HG02852 (cell line): ENCODE data around the gene SYNPR.

Experiments used
- ATAC-seq: cut with Tn5 transposase; IDR thresholded peaks from one replicate; pipeline ENCODE4 v1.9.1; 2021; ENCODE audit warnings: mild to moderate bottlenecking, moderate library complexity; ENCODE audit not compliant: unreplicated experiment

The SYNPR gene

DNA sequence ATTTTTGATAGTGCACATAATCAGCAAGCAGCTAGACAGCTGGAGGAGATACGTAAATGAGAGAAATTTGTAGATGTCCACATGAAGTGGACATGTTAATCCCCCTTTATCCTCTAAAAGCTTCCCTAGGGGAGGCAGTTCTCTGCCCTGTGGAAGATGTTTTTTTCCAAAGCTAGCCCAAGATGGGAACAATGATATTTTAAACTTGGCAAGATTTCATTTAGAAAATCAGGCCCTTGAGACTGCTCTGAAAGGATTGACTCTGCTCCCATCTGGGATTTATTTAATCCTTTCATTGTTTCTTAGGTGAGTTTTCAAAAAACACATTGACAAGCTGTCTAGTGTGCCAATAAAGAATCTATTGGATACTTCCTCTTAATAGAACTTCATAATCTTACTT lies 92.0 kb downstream of the SYNPR start:
- ATAC-seq, result no peak

DNA sequence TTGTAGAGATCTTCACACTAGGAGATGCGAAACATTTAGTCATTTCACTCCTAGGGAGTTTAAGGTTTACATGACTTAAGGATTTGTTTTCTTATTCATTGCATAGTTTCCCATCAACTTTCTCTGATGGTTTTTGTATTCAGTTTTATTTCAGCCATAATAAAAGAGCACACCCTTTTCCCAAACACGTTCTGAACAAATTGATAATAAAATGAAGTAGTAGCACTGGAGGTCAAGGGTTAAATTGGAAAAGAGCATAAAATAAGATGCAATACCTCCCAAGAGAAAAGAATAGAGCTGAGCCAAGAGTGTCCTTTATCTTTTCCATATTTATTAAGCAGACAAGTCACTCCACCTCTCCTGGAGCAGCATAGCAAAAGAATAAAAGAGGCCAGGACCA lies 104.9 kb downstream of the SYNPR start:
- ATAC-seq, result no peak

GRCh38 chr3:63384382-63384781 lies 106.3 kb downstream of the SYNPR start:
- ATAC-seq, result no peak

DNA sequence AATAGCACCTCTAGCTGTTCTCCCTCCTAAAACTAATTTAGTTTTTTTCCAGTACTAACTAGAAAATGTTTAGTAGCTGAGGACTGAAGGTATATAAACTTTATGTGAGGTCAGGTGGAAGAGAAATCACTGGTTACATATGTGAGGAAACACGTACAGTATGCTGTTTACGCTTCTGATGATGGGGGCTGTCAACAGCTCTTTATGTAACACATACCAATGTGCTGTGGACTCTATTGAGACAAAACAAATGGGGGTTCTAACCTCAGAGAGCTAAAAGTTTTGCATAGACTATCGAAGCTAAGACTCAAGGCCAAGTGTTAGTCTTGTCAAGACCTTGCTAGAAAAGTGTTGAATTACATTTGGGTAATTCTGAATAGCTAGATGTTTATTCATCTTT lies 107.5 kb downstream of the SYNPR start:
- ATAC-seq, result no peak

- no peak for ATAC-seq
Measured at GRCh38 chr3:63386568-63386967, 108.5 kb downstream of the SYNPR start.

DNA sequence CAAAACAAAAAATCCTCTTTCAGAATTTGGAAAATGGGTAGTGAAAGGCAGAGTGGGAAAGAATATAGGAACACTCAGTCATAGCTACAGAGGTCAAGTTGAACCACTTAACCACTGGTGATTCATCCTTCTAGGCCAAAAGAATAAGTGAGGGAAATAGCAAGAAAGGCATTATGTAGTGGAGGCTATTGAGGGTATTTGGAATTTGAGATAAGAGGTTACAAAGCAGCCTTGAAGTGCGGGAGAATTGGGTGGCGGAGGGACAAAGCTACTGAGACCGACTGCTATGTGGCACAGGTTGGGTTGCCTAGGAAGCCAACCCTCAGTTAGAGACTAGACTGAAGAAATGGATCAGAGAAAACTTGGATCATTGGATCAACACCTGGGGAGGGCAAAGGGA lies 109.5 kb downstream of the SYNPR start:
- no peak for ATAC-seq

- ATAC-seq, result no peak
Measured at GRCh38 chr3:63390710-63391230, 112.7 kb downstream of the SYNPR start.

GRCh38 chr3:63395960-63396359 lies 117.9 kb downstream of the SYNPR start:
- no peak for ATAC-seq

DNA sequence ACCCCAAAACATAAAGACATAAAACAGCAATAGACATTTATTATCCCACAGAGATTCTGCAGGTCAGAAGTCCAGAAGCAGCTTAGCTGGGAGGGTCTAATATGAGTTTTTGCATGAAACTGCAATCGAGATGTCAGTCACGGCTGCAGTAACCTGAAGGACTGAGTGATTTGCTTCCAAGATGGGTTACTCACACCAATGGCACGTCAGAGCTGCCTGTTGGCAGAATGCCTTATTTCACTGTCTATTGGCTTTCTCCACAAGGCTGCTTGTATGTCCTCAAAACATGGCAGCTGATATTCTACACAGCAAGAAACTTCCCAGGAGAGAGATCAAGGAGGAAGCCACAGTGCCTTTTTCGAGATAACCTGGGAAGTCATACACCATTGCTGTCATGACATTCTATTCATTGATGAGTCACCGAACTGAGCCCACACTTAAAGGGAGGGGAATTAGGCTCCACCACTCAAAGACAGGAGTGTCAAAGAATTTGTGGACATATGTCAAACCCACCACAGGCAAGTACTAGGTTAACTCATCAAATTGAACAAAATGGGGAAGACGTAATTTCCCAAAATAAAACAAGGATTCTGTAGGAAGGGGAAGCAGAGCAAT lies 122.2 kb downstream of the SYNPR start:
- ATAC-seq, result no peak

DNA sequence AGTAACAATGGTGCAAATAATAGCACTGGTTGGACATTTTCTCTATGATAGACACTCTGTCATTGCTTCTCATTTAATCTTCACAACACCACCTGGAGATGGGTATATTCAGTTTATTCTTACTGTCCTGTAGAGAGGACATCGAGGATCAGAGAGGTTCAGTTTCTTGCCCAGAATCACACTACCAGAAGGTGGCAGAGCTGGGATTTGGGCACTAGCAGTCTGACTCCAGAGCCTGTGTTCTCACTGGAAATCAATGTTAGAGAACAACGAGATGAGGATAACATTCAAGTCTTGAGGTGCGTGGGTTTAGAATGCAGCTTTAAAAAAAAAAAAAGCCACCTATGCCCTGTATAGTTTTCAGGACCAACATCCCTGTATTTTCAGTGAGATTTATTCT lies 127.8 kb downstream of the SYNPR start:
- ATAC-seq, result no peak

DNA sequence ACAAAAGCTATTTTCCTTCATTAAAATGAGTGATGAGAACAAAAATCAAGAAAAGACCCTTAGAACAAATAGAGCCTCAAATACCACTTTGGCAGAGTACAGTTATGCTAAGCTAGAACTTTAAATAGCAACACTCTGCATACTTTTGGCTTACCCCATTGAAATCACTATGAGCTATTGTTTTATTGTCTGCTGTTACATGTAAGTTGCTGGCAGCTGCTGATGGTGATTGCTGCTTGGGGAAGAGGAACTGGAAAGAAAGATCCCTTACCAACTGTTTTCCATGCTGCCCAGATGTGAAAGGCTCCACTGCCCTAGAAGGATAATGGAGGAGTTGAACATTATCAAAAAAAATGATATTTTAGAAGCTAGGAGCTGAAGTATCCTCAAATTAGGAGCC lies 135.4 kb downstream of the SYNPR start:
- no peak for ATAC-seq

DNA sequence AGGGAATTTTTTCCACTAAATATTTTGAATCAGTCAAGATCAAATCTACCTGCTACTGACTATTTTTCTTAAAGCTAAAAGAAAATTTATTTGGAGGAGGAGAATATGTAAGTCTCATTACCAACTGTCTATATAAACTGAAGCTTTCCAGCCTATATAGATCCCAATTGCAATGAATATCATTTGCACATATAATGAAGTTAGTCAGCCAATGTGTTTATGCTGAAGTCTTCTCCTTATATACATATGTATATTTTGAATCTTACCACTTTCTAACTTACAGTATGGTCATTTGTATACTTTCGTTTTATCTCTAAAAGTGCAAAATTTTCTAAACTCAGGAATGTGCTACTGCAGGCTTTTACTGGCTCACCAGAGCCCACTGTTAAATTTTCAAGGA lies 136.5 kb downstream of the SYNPR start:
- no peak for ATAC-seq

DNA sequence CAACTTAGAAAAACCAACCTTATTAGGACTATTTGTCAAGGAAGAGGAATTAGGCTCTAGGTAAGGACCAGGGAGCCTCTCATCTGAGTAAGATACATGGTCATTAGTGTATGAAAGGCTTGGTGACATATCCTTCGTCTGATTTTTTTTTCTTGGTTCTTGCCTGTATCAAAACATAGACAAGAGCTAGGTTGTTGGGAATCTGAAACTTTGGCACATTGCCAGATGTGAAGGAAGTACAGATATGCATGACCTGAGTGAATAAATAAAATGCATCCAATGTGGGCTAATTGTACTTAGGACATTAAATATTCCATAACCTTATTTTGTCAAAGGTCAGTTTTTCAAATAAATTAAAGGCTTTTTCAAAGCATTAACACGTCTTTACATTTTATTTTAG lies 151.8 kb downstream of the SYNPR start:
- ATAC-seq, result no peak

- ATAC-seq, result no peak
Measured at GRCh38 chr3:63430875-63431274, 152.8 kb downstream of the SYNPR start.

DNA sequence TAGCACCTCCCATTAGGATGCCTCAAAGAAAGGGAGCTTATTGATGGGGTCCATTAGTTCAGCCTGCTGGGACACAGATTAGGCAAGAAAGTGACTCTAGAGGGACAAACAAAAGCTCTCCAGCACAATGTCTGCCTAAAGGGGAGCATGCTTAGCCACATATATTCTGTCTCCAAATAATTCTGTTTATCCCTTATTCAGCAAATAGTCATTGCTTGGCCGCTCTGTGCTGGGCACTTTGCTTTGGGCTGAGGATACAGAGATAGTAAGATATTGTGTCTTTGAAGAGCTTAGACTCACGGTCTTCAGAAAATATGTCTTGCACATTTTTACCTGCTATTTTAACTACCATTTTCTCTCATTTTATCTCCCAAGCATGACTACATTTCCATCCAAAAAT lies 159.8 kb downstream of the SYNPR start:
- no peak for ATAC-seq

DNA sequence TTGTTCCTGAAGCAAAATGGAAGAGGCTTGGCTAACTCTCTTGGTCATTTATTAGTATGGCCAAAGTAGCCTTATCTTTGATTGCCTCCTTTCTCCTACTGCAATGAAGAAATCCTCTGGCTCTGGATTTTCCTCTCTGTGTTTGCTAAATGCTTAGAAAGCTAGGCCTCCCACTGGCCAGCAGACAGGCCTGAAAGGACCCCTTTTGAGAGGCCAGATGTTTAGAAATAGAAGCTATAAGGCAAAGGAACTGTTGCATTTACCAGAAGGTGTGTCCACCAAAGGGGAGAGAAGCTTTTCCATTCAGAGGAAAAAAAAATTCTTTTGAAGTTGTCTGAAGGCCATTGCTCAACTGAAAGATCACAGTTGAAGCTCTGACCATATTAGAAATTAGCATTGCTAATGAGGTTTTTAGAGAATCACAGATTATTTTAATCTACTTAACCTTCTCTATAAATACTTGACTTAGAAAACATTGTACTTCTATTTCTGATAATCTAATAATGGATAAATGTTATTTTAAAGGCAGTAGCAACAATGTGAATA lies 160.8 kb downstream of the SYNPR start:
- no peak for ATAC-seq

- ATAC-seq, result no peak
Measured at GRCh38 chr3:63441262-63441661, 163.2 kb downstream of the SYNPR start.

DNA sequence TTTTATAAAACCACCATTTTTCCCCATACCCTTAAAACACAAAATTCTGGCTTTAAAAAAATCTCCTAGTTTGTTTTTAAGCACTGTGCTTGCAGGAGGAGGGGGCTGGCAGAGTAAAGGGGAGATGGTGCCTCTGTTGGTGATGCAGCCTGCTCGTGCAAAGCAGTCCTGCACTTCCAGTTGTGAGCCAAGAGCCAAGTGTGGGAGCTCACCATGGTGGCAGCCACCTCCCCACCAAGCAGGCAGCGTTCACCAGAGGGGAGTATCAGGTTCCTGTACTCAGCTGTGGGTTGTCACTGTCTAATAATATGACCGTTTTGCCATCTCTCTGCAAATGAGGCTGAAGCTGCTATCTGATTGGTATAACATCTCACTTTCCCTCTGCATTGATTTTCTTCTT lies 164.8 kb downstream of the SYNPR start:
- no peak for ATAC-seq

DNA sequence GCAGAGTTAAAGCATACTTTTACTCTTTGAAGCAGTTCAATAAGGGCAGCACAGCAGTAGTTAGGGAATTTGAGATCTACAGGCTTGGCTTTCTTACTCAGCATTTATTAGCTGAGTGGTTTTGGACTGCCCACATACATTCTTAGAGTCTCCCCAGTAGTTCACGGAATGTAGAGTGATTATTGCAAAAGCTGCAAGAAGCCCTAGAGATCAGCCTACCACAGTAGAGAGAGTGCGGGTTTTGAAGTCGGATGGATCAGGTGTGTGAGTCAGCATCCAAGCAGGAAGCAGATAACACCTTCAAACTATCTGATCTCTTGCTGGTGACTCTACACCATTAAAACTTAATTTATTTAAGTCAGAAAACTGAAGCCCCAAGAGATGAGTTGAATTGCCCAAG lies 171.9 kb downstream of the SYNPR start:
- no peak for ATAC-seq

DNA sequence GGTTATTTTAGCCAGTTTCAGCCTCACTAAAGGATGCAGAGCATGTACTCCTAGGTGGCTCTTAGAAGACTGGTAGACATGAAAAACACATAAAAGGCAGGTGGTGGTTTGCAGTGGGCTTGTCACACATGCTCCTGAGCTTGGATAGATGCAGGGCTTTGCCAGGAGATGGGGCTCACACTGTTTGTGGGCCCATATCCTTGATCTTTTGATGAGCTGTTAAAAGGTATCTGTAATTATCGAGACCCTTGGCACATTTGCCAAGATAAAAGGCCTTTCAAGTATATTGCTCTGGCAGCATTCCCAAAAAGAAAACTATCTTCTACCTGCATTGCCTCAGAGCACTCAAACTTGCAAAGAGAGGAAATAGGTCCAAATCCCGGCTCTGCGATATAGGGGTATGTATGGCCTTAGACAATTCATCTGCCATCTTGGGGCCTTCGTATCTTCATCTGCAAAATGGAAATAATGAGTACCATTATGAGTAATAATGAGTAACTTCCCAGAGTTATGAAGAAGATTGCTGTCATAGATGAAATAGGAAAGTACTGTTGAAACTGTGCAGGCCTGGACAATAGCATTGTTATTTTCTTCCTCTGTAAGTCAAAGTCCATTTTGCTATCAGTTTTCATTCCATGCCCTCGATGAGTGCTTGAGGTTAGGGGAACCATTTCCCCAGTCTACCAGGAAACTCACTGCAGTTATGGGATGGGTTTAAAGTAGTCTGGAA lies 172.7 kb downstream of the SYNPR start:
- no peak for ATAC-seq

GRCh38 chr3:63456901-63457300 lies 178.8 kb downstream of the SYNPR start:
- no peak for ATAC-seq

GRCh38 chr3:63458405-63458804 lies 180.3 kb downstream of the SYNPR start:
- no peak for ATAC-seq
